ENCODE data around the gene CNTN4.

DNA sequence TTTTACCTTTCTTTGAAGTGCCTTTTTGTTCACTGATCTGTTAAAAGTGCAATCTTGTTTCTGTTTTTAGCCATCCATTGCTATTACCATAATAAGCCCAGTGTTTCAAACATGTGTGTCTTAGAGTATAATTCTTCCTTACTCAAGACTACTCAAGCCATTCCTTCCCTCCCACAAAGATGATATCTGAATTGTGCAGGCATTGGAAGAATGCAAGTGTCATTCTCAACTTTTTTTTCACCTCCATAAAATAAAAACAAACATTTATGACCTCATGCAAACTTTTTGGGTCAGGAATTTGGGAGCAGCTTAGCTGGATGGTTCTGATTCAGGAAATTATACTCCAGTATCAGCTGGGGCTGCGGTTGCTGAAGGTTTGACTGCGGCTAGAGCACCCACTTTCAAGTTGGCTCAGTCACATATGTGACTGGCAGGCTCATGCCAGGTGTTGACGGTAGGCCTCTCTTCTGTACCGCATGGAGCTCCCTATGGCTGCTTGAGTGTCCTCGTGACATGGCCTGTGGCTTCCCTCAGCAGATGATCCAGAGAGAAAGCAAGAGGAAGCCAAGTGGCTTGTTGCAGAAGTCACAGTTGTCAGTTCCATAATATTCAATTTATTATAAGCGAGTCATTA lies 490.8 kb downstream of the CNTN4 start:
- TF ChIP-seq, protein P1, sequence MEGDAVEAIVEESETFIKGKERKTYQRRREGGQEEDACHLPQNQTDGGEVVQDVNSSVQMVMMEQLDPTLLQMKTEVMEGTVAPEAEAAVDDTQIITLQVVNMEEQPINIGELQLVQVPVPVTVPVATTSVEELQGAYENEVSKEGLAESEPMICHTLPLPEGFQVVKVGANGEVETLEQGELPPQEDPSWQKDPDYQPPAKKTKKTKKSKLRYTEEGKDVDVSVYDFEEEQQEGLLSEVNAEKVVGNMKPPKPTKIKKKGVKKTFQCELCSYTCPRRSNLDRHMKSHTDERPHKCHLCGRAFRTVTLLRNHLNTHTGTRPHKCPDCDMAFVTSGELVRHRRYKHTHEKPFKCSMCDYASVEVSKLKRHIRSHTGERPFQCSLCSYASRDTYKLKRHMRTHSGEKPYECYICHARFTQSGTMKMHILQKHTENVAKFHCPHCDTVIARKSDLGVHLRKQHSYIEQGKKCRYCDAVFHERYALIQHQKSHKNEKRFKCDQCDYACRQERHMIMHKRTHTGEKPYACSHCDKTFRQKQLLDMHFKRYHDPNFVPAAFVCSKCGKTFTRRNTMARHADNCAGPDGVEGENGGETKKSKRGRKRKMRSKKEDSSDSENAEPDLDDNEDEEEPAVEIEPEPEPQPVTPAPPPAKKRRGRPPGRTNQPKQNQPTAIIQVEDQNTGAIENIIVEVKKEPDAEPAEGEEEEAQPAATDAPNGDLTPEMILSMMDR (conservative IDR thresholded peaks at IDR 0.05; ENCODE audit: low read depth, low read length): no peak
- no peak for TF ChIP-seq EZH2 (IDR thresholded peaks at IDR 0.05; ENCODE audit: borderline replicate concordance, low read depth, low read length, poor library complexity, severe bottlenecking)

All from A673 (cell line).